ENCODE results near the gene ABHD11. TPM values are rescaled to one million over a fixed set of nuclear protein-coding genes. Genes with fewer than 3 reads are reported as not detected.

Gene ABHD11
- total RNA-seq, 2 donors from 2014 or later, result 21.5 to 22.7 TPM

DNA sequence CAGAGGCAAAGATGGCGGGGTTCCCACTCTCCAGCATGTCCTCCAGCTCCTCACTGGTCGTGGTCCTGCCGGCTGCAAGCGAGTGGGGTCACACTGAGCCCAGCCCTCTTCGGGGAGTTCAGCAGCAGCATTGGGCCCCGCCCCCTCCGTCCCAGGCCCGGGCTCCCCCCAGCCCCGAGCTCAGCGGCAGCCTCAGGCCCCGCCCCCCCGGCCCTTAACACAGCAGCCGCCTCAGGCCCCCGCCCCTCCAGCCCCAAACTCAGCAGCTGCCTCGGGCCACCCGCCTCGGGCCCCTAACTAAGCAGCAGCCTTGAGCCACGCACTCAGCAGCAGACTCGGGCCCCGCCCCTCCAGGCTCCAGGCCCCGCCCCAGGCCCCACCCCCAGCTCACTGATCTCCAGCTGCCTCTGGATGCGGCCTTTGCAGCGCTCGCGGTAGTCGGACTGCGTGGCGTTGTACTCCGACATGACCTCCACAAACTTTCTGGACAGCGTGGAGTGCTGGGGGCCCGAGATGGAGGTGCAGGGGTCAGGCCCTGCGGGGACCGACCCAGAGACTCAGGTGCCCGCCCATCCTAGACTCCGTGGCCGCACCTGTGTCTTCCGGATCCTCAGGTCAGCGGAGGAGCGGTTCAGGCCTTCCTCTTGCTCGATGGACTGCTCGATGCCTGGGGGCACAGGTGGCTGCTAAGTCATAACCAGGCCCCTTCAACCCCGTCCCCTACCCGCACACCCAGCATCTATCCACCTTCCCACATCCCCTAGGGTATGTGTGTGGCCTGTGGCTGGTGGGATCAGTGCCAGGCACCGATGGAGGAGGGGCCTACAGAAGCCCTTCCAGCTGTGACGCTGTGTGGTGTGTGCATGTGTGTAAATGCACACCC lies 34.6 kb downstream of the ABHD11 start:
- H3K36me3 ChIP-seq (replicated peaks in 1 of 2; ENCODE audit: insufficient read depth in 1 of 2, low read depth in 2 of 2), result peaks cover 0 to 2% of the 10 kb centered on the region in 2 donors
- TF ChIP-seq, protein P1, sequence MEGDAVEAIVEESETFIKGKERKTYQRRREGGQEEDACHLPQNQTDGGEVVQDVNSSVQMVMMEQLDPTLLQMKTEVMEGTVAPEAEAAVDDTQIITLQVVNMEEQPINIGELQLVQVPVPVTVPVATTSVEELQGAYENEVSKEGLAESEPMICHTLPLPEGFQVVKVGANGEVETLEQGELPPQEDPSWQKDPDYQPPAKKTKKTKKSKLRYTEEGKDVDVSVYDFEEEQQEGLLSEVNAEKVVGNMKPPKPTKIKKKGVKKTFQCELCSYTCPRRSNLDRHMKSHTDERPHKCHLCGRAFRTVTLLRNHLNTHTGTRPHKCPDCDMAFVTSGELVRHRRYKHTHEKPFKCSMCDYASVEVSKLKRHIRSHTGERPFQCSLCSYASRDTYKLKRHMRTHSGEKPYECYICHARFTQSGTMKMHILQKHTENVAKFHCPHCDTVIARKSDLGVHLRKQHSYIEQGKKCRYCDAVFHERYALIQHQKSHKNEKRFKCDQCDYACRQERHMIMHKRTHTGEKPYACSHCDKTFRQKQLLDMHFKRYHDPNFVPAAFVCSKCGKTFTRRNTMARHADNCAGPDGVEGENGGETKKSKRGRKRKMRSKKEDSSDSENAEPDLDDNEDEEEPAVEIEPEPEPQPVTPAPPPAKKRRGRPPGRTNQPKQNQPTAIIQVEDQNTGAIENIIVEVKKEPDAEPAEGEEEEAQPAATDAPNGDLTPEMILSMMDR (IDR thresholded peaks at IDR 0.05), result no peak
- TF ChIP-seq POLR2A (IDR thresholded peaks at IDR 0.05), result no peak
- no peak overlapping the region for H3K4me3 ChIP-seq
- H3K4me1 ChIP-seq, result no peaks in the 10 kb centered on the region
- DNase-seq, result peak in 2 of 4 donors; percentile 40 to 57
- ATAC-seq, result no peak
- H3K27me3 ChIP-seq, result no peaks in the 10 kb centered on the region
- intact Hi-C loops (cut with DNase I), result no loop called here
- no peak overlapping the region for H3K27ac ChIP-seq
- H3K9me3 ChIP-seq, result no peaks in the 10 kb centered on the region
- WGBS, 2 donors, result 40 to 56% methylated on average over 3 to 41 of the region's 45 CpGs

- Histone ChIP-seq H3K4me1 (no peaks in the 10 kb centered on the region), H3K4me3 (no peak overlapping the region), H3K9me3 (no peaks in the 10 kb centered on the region), H3K27me3 (no peaks in the 10 kb centered on the region), H3K27ac (no peak overlapping the region), H3K36me3 (replicated peaks in 1 of 2; ENCODE audit: insufficient read depth in 1 of 2, low read depth in 2 of 2) (peaks cover 0 to 5% of the 10 kb centered on the region in 2 donors)
- intact Hi-C loops (cut with DNase I), result no loop called here
- DNase-seq, result no peak
- 71 to 74% methylated on average over 13 of the region's 13 CpGs for WGBS, 2 donors
- no peak for ATAC-seq
- TF ChIP-seq POLR2A (IDR thresholded peaks at IDR 0.05), result no peak
- TF ChIP-seq, protein P1 (IDR thresholded peaks at IDR 0.05), result no peak
Measured at GRCh38 chr7:73703225-73703624, 35.4 kb downstream of the ABHD11 start.

DNA sequence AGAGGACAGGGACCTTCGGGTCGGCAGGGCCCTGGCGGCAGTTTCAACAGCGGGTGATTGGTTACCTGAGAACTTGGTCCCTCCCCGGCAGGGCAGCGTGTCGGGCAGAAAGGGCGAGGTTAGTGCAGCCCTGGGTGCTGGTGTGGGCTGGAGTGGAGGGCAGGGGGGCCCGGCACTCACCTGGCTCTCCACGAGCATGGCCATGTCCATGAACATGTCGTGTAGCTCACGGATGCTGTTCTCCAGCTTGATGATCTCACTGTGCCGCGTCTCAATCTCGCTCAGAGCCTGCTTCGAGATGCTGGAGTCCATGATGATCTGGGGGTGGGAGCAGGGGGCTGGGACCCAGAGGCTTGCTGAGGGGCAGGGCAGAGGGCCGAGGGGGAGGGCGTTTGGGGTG lies 35.9 kb downstream of the ABHD11 start:
- no peaks in the 10 kb centered on the region for H3K27me3 ChIP-seq
- no peak overlapping the region for H3K27ac ChIP-seq
- no peaks in the 10 kb centered on the region for H3K9me3 ChIP-seq
- peaks cover 0 to 6% of the 10 kb centered on the region in 2 donors for H3K36me3 ChIP-seq (replicated peaks in 1 of 2; ENCODE audit: insufficient read depth in 1 of 2, low read depth in 2 of 2)
- H3K4me1 ChIP-seq, result no peaks in the 10 kb centered on the region
- TF ChIP-seq, protein P1 (IDR thresholded peaks at IDR 0.05), result no peak
- TF ChIP-seq POLR2A (IDR thresholded peaks at IDR 0.05), result no peak
- no peak for ATAC-seq
- intact Hi-C loops (cut with DNase I), result no loop called here
- no peak overlapping the region for H3K4me3 ChIP-seq
- WGBS, 2 donors, result 87% methylated on average over 17 of the region's 18 CpGs; no CpG with 5 or more reads in 1 of the 2 donors
- no peak for DNase-seq

DNA sequence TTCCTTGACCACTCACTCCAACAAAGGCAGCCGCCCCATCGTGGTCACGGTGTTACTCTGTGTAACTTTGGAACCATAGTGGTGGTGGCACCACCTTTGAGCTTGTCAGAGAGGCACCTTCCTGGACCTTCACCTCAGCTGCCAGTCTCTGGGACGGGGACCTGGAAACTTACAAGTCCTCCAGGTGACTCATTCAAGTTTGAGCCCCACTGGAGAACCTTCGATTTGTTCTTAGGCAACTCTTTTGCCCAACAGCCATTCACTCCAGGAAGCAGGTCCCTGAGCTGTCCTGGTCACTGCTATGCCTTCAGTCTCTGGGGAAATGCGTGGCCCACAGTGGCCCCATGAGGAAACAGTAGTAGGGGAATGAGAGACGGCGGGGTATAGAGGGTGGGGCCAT lies 36.4 kb downstream of the ABHD11 start:
- no peak overlapping the region for H3K27ac ChIP-seq
- intact Hi-C loops (cut with DNase I), result no loop called here
- peaks cover 0 to 6% of the 10 kb centered on the region in 2 donors for H3K36me3 ChIP-seq (replicated peaks in 1 of 2; ENCODE audit: insufficient read depth in 1 of 2, low read depth in 2 of 2)
- no peaks in the 10 kb centered on the region for H3K27me3 ChIP-seq
- no peak for TF ChIP-seq POLR2A (IDR thresholded peaks at IDR 0.05)
- TF ChIP-seq, protein P1 (IDR thresholded peaks at IDR 0.05), result no peak
- no peaks in the 10 kb centered on the region for H3K9me3 ChIP-seq
- H3K4me1 ChIP-seq, result no peaks in the 10 kb centered on the region
- no peak overlapping the region for H3K4me3 ChIP-seq
- DNase-seq (no peak), ATAC-seq (no peak)
- 78 to 91% methylated on average over 8 of the region's 8 CpGs for WGBS, 2 donors

Measured in body of pancreas (tissue), 4 donors.